Measurements from ENCODE around the gene DOCK2. TPM values are rescaled to one million over a fixed set of nuclear protein-coding genes. Genes with fewer than 3 reads are reported as not detected.

Gene DOCK2
- total and polyA plus RNA-seq, 9 of the 15 experiments (the other 6 are each of a cell fraction or from before 2014, with no cell fraction given), result 4.5 to 42.6 (median 20.5) TPM

GRCh38 chr5:169650701-169651331, 13.7 kb downstream of the DOCK2 start (continued):
- no peak for TF ChIP-seq THRA (IDR thresholded peaks at IDR 0.05)
- TF ChIP-seq ELF2 (CRISPR knock-in tag; IDR thresholded peaks at IDR 0.05), result no peak
- TF ChIP-seq LARP7 (IDR thresholded peaks at IDR 0.05), result no peak
- TF ChIP-seq ATF7 (IDR thresholded peaks at IDR 0.05), result 0 out of 2 replicates have a peak, but pooled peaks have one; percentile 22
- TF ChIP-seq U2AF2 (optimal IDR thresholded peaks at IDR 0.05; ENCODE audit: low read depth, low read length), result no peak
- TF ChIP-seq MGA (IDR thresholded peaks at IDR 0.05), result no peak
- peak; percentile 52; the same call in 1 of the 2 replicates for TF ChIP-seq JUND (IDR thresholded peaks at IDR 0.05; ENCODE audit: borderline replicate concordance, low read depth, low read length)
- peak; percentile 26; the same call in 1 of the 3 replicates for TF ChIP-seq JUND (tag; IDR thresholded peaks at IDR 0.05; ENCODE audit: borderline replicate concordance, low read depth, low read length)
- peak; percentile 59; the same call in 1 of the 2 replicates for TF ChIP-seq KLF16 (IDR thresholded peaks at IDR 0.05)
- peak; percentile 58; the same call in 1 of the 2 replicates for TF ChIP-seq DPF2 (IDR thresholded peaks at IDR 0.05)
- peak; percentile 39; the same call in 1 of the 2 replicates for TF ChIP-seq PML (IDR thresholded peaks at IDR 0.05; ENCODE audit: low read length)
- no peak for TF ChIP-seq RBM22 (IDR thresholded peaks at IDR 0.05; ENCODE audit: low read depth, low read length, poor library complexity, severe bottlenecking)
- no peak for TF ChIP-seq CSDE1 (IDR thresholded peaks at IDR 0.05)
- TF ChIP-seq CHD1 (IDR thresholded peaks at IDR 0.05; ENCODE audit: low read length), result no peak
- TF ChIP-seq HDAC1 (IDR thresholded peaks at IDR 0.05), result 0 out of 4 replicates have a peak, but pooled peaks of 1 of the 2 experiments have one; percentile 42
- no peak for TF ChIP-seq POLR2AphosphoS5 (IDR thresholded peaks at IDR 0.05; ENCODE audit: control insufficient read depth, insufficient read depth, low read depth, low read length)
- no peak for TF ChIP-seq XRCC3 (IDR thresholded peaks at IDR 0.05)

Data from K562 (cell line).